HG03159 (cell line): ENCODE measurements around the gene USP48.
"Not testable (repeated sequence)": the region's sequence is repeated elsewhere in the genome, so short reads cannot be mapped to it uniquely, and the experiment has no call there.

Source experiments
- ATAC-seq: cut with Tn5 transposase; IDR thresholded peaks from one replicate; pipeline ENCODE4 v1.9.1; 2021; ENCODE audit warnings: mild to moderate bottlenecking, moderate library complexity; ENCODE audit not compliant: unreplicated experiment

Gene USP48

DNA sequence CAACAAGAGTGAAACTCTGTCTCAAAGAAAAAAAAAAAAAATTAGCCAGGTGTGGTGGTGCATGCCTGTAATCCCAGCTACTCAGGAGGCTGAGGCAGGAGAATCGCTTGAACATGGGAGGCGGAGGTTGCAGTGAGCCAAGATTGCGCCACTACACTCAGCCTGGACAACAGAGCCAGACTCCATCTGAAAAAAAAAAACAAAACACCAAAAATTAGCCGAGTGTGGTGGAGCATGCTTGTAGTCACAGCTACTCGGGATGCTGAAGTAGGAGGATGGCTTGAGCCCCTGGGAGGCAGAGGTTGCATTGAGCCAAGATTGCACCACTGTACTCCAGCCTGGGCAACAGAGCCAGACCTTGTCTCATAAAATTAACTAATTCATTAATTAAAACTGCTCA, 6.0 kb downstream of the USP48 start:
- ATAC-seq: not testable (repeated sequence)

- no peak for ATAC-seq
Observed at GRCh38 chr1:21775985-21776562, 6.9 kb downstream of the USP48 start.

- ATAC-seq: no peak
Observed at GRCh38 chr1:21775550-21775914, 7.4 kb downstream of the USP48 start.

DNA sequence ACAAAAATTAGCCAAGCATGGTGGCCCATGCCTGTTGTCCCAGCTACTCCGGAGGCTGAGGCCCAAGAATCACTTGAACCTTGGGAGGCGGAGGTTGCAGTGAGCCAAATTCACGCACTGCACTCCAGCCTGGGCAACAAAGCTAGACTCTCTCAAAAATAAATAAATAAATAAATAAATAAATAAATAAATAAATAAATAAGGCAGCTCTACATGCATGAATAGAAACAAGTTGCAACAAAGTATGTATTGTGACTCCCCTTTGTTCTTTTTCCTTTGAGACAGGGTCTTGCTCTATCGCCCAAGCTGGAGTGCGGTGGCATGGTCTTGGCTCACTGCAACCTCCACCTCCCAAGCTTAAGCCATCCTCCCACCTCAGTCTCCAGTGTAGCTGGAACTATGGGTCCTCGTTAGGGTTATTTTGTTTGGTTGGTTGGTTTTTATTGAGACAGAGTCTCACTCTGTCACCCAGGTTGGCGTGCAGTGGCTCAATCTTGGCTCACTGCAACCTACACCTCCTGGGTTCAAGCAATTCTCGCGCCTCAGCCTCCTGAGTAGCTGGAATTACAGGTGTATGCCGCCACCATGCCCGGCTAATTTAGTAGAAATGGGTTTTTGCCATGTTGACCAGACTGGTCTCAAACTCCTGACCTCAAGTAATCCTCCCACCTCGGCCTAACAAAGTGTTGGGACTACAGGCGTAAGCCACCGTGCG, 8.0 kb downstream of the USP48 start:
- ATAC-seq: no peak

DNA sequence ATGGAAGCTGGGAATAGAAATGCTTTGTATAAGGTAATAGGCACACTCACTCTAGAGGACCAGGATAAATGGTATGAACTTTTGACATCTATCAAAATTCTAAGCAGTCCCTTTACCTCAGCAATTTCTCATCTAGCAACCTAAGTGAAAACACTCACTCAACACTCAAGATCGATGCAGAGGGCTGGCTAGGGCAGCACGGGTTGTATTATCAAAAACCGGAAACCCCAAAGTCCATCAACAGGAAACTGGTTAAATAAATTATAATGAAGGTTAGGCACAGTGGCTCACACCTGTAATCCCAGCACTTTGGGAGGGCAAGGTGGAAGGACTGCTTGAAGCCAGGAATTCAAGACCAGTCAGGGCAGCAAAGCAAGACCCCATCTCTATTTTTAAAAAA, 9.4 kb downstream of the USP48 start:
- no peak for ATAC-seq

DNA sequence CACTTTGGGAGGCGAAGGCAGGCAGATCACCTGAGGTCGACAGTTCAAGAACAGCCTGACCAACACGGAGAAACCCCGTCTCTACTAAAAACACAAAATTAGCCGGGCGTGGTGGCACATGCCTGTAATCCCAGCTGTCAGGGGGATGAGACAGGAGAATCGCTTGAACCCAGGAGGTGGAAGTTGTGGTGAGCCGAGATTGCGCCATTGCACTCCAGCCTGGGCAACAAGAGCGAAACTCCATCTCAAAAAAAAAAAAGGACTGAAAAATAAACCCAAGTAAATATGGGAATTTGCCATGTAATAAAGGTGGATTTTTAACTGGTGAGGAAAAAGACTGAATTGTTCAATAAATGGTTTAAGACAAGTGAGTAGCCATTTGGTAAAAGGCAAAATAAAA, 11.3 kb downstream of the USP48 start:
- not testable (repeated sequence) for ATAC-seq

DNA sequence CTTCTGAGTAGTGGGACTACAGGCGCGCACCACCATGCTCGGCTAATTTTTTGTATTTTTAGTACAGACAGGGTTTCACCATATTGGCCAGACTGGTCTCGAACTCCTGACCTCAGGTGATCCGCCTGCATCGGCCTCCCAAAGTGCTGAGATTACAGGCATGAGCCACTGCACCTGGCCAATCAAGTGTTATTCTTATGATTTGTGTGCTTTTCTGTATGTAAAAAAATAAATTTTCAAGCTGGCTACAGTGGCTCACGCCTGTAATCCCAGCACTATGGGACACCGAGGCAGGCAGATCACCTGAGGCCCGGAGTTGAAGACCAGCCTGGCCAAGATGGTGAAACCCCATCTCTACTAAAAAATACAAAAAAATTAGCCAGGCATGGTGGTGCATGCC, 12.3 kb downstream of the USP48 start:
- ATAC-seq: not testable (repeated sequence)

GRCh38 chr1:21770201-21770600, 12.7 kb downstream of the USP48 start:
- ATAC-seq: no peak

- not testable (repeated sequence) for ATAC-seq
Observed at GRCh38 chr1:21767106-21767505, 15.8 kb downstream of the USP48 start.

DNA sequence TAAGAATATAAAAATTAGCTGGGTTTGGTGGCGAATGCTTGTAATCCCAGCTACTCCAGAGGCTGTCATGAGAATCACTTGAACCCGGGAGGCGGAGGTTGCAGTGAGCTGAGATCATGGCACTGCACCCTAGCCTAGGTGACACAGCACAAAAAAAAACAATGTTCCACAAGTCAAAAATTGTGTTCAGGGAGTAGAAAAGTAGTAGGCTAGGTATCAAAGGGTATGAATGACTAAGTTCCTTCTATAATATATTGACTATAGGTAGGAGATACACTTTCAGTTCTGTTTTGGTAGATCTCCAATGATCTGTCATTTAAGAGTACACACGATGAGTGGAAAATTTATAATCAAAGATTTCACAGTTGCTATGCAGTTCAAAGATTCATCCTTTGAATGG, 16.7 kb downstream of the USP48 start:
- ATAC-seq: no peak

DNA sequence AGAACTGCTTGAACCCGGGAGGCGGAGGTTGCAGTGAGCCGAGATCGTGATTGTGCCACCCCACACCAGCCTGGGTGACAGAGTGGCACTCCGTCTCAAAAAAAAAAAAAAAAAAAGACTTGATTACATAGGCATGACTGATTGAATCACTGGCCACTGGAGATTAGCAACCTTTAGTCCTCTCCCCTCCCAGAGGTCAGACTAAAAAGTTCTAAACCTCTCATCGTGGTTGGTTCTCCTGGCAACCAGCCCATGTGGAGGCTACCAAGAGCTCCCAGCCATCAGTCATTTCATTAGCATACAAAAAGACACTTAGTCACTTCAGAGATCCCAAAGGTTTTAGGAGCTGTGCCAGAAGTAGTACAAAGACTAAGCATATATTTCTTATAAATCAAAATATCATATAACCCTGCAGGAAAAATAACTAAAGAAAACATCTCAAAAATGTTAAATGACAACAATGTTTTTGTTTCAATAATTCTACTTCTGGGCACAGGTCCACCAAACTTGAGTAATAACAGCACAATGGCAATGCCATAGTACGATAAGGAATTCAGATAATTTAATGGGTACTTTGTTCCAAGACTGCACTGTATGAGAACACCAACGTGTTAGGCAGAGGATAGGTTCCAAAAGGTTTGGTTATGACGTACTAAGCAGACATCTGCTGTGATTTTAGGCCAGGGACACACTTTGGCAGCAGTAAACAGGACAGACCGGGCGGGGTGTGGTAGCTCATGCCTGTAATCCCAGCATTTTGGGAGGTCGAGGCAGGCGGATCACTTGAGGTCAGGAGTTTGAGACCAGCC, 18.1 kb downstream of the USP48 start:
- no peak for ATAC-seq

GRCh38 chr1:21763694-21764419, 19.1 kb downstream of the USP48 start:
- ATAC-seq: no peak

DNA sequence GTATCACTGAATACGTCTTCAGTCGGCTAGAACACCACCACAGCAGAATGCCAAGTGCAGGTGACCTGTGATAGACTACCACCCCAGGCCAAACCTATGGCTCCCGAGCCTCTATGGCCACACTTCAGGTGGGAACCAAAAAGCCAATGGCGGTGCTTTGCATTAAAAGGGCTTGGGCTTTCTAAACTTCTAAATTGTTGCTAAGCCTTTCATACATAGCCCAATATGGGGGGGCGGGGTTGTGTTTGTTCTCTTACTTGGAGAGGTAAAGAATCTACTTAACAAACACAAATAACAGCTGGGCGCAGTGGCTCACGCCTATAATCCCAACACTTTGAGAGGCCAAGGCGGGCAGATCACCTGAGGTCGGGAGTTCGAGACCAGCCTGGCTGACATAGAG, 19.7 kb downstream of the USP48 start:
- ATAC-seq: no peak

DNA sequence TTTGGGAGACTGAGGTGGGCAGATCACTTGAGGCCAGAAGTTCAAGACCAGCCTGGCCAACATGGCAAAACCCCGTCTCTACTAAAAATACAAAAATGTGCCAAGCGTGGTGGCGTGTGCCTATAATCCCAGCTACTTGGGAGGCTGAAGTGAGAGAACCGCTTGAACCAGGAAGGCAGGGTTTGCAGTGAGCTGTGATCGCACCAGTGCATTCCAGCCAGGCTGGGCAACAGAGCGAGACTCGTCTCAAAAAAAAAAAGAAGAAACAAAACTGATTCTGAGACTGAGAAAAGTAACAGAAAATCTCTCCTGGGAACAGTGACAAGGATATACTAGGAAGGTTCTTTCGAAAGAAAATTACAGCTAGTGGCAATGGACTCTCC, 20.9 kb downstream of the USP48 start:
- peak; percentile 61 for ATAC-seq

DNA sequence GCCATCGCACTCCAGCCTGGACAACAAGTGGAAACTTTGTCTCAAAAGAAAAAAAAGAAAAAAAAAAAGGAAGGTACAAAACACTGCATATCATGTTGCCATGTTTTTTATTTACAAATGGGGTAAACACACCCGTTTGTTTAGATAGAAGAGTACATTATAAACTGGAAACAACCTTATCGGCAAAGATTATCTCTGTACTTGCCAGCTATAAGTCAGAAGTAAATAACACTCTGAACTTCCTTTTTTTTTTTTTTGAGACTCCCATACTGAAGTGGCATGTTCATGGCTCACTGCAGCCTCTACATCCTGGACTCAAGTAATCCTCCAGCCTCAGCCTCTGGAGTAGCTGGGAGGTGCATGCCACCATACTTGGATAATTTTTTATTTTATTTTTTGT, 21.9 kb downstream of the USP48 start:
- no peak for ATAC-seq

- no peak for ATAC-seq
Observed at GRCh38 chr1:21759818-21760217, 23.1 kb downstream of the USP48 start.

- ATAC-seq: no peak
Observed at GRCh38 chr1:21759182-21759581, 23.8 kb downstream of the USP48 start.

DNA sequence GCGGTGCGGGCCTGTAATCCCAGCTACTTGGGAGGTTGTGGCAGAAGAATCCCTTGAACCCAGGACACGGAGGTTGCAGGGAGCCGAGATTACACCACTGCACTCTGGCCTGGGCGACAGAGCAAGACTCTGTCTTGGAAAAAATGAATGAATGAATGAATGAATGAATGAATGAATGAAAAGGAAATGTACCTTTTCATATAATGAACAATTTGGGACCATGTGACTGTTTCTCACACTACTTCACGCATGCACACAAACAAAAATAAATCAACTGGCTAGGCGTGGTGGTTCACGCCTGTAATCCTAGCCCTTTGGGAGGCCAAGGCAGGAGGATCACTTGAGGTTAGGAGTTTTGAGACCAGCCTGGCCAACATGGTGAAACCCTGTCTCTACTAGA, 24.3 kb downstream of the USP48 start:
- ATAC-seq: no peak

GRCh38 chr1:21756393-21757089, 26.4 kb downstream of the USP48 start:
- ATAC-seq: no peak

GRCh38 chr1:21755067-21755466, 27.9 kb downstream of the USP48 start:
- no peak for ATAC-seq

DNA sequence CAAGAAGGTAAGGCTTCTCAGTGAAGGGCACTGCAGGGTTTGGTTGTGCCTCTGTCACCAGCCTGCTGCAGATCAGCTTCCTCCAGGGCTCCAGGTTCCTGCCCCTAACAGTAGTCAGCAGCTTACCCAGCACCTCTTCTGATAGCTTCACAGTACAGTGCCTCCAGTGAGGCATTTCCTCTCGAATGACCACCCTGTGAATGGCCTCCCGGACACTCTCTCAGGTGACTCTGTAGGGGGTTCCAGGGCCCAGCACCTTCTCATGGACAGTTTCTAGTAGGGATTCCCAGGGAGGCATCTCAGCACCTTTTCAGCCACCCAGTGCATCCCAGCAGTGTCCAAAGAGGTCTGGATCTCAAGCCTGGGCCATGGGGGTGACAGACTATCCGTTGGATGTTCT, 28.4 kb downstream of the USP48 start:
- no peak for ATAC-seq
